Nephron (organoid): ENCODE measurements around the gene POM121.
"Not testable (repeated sequence)": the region's sequence is repeated elsewhere in the genome, so short reads cannot be mapped to it uniquely, and the experiment has no call there.

ENCODE experiments used
- H3K27ac Mint-ChIP-seq, 3 experiments: 2 replicates each; pipeline ENCODE4 v1.8.0; 2020; ENCODE audit warnings: mixed read lengths in 3 of 3, mild to moderate bottlenecking in 2 of 3, moderate library complexity in 1 of 3
- H3K27me3 Mint-ChIP-seq: 2 replicates; pipeline ENCODE4 v1.8.0; 2021; ENCODE audit warnings: low read depth, mild to moderate bottlenecking, moderate library complexity, mixed read lengths
- H3K36me3 Mint-ChIP-seq: 2 replicates; pipeline ENCODE4 v1.8.0; 2020; ENCODE audit warnings: low read depth, mixed read lengths
- H3K4me1 Mint-ChIP-seq: 2 replicates; pipeline ENCODE4 v1.8.0; 2020; ENCODE audit warnings: mixed read lengths
- H3K4me3 Mint-ChIP-seq, 3 experiments: 2 replicates each; pipeline ENCODE4 v1.8.0; 2020; ENCODE audit warnings: mild to moderate bottlenecking in 3 of 3, mixed read lengths in 3 of 3, moderate library complexity in 2 of 3
- H3K9me3 Mint-ChIP-seq: 2 replicates; pipeline ENCODE4 v1.8.0; 2020; ENCODE audit warnings: mixed read lengths
- CTCF ChIP-seq, 3 experiments: fragments of 200-600 bp; sonication (generic); IDR thresholded peaks; one replicate each; pipeline ENCODE4 v1.5.0; 2021; ENCODE audit warnings: antibody characterized with exemption in 3 of 3; ENCODE audit not compliant: unreplicated experiment in 3 of 3

POM121 gene

GRCh38 chr7:72919256-72919775, 5.6 kb upstream of the POM121 start:
- Mint-ChIP-seq H3K9me3 (no peaks in the 10 kb centered on the region), H3K36me3 (peaks cover 29% of the 10 kb centered on the region), H3K4me3 (no peak overlapping the region), H3K27ac (peak overlapping the region in 1 of 3 experiments; percentile 51), H3K4me1 (peaks cover 17% of the 10 kb centered on the region), H3K27me3 (no peaks in the 10 kb centered on the region)
- TF ChIP-seq CTCF (IDR thresholded peaks at IDR 0.05; ENCODE audit: unreplicated experiment in 3 of 3): no peak

GRCh38 chr7:72924386-72924732, 536 bp upstream of the POM121 start:
- Mint-ChIP-seq H3K27me3 (no peaks in the 10 kb centered on the region), H3K4me1 (peaks cover 21% of the 10 kb centered on the region), H3K27ac (peak overlapping the region; percentile 95 to 97 (median 96)), H3K4me3 (peak overlapping the region; percentile 99 to 100 (median 99)), H3K9me3 (no peaks in the 10 kb centered on the region), H3K36me3 (peaks cover 35% of the 10 kb centered on the region)
- TF ChIP-seq CTCF (IDR thresholded peaks at IDR 0.05; ENCODE audit: unreplicated experiment in 3 of 3): no peak

GRCh38 chr7:72925546-72926120, 738 bp downstream of the POM121 start:
- Mint-ChIP-seq H3K4me3 (peak overlapping the region; percentile 97 to 100 (median 99)), H3K27me3 (no peaks in the 10 kb centered on the region), H3K4me1 (peaks cover 21% of the 10 kb centered on the region), H3K27ac (peak overlapping the region; percentile 75 to 96 (median 96)), H3K9me3 (no peaks in the 10 kb centered on the region), H3K36me3 (peaks cover 43% of the 10 kb centered on the region)
- no peak for TF ChIP-seq CTCF (IDR thresholded peaks at IDR 0.05; ENCODE audit: unreplicated experiment in 3 of 3)

GRCh38 chr7:72927791-72928190, 2.9 kb downstream of the POM121 start:
- H3K27ac Mint-ChIP-seq, H3K9me3 Mint-ChIP-seq, H3K4me3 Mint-ChIP-seq, H3K27me3 Mint-ChIP-seq: not testable (repeated sequence)
- Mint-ChIP-seq H3K4me1 (peaks cover 21% of the 10 kb centered on the region), H3K36me3 (peaks cover 48% of the 10 kb centered on the region)

- peaks cover 21% of the 10 kb centered on the region for H3K4me1 Mint-ChIP-seq
- not testable (repeated sequence) for H3K9me3 Mint-ChIP-seq, H3K4me3 Mint-ChIP-seq, H3K27me3 Mint-ChIP-seq, H3K27ac Mint-ChIP-seq
- peaks cover 48% of the 10 kb centered on the region for H3K36me3 Mint-ChIP-seq
Observed at GRCh38 chr7:72928216-72928615, 3.3 kb downstream of the POM121 start.

GRCh38 chr7:72942022-72942705, 17.3 kb downstream of the POM121 start:
- H3K27me3 Mint-ChIP-seq, H3K9me3 Mint-ChIP-seq, H3K4me3 Mint-ChIP-seq, H3K27ac Mint-ChIP-seq: not testable (repeated sequence)
- H3K36me3 Mint-ChIP-seq: peaks cover 24% of the 10 kb centered on the region
- H3K4me1 Mint-ChIP-seq: peaks cover 11% of the 10 kb centered on the region

GRCh38 chr7:72942956-72943355, 18.1 kb downstream of the POM121 start:
- not testable (repeated sequence) for H3K27ac Mint-ChIP-seq, H3K27me3 Mint-ChIP-seq, H3K9me3 Mint-ChIP-seq, H3K4me3 Mint-ChIP-seq
- peaks cover 22% of the 10 kb centered on the region for H3K36me3 Mint-ChIP-seq
- peaks cover 11% of the 10 kb centered on the region for H3K4me1 Mint-ChIP-seq

GRCh38 chr7:72944937-72945336, 20.0 kb downstream of the POM121 start:
- not testable (repeated sequence) for H3K4me1 Mint-ChIP-seq, H3K4me3 Mint-ChIP-seq, H3K27ac Mint-ChIP-seq, H3K27me3 Mint-ChIP-seq, H3K9me3 Mint-ChIP-seq
- H3K36me3 Mint-ChIP-seq: peaks cover 11% of the 10 kb centered on the region

- not testable (repeated sequence) for H3K27me3 Mint-ChIP-seq, H3K9me3 Mint-ChIP-seq, H3K27ac Mint-ChIP-seq, H3K4me3 Mint-ChIP-seq, H3K4me1 Mint-ChIP-seq
- H3K36me3 Mint-ChIP-seq: peaks cover 11% of the 10 kb centered on the region
Observed at GRCh38 chr7:72945597-72945996, 20.7 kb downstream of the POM121 start.

GRCh38 chr7:72946130-72946745, 21.3 kb downstream of the POM121 start:
- not testable (repeated sequence) for H3K4me3 Mint-ChIP-seq, H3K27ac Mint-ChIP-seq, H3K9me3 Mint-ChIP-seq, H3K27me3 Mint-ChIP-seq, H3K36me3 Mint-ChIP-seq, H3K4me1 Mint-ChIP-seq

GRCh38 chr7:72948714-72949113, 23.8 kb downstream of the POM121 start:
- not testable (repeated sequence) for H3K4me3 Mint-ChIP-seq, H3K36me3 Mint-ChIP-seq, H3K4me1 Mint-ChIP-seq, H3K9me3 Mint-ChIP-seq, H3K27me3 Mint-ChIP-seq, H3K27ac Mint-ChIP-seq

- not testable (repeated sequence) for H3K27ac Mint-ChIP-seq, H3K27me3 Mint-ChIP-seq, H3K36me3 Mint-ChIP-seq, H3K4me3 Mint-ChIP-seq, H3K4me1 Mint-ChIP-seq, H3K9me3 Mint-ChIP-seq
Observed at GRCh38 chr7:72949276-72949675, 24.4 kb downstream of the POM121 start.
